ENCODE measurements around the gene SEMA3A.

SEMA3A gene

DNA sequence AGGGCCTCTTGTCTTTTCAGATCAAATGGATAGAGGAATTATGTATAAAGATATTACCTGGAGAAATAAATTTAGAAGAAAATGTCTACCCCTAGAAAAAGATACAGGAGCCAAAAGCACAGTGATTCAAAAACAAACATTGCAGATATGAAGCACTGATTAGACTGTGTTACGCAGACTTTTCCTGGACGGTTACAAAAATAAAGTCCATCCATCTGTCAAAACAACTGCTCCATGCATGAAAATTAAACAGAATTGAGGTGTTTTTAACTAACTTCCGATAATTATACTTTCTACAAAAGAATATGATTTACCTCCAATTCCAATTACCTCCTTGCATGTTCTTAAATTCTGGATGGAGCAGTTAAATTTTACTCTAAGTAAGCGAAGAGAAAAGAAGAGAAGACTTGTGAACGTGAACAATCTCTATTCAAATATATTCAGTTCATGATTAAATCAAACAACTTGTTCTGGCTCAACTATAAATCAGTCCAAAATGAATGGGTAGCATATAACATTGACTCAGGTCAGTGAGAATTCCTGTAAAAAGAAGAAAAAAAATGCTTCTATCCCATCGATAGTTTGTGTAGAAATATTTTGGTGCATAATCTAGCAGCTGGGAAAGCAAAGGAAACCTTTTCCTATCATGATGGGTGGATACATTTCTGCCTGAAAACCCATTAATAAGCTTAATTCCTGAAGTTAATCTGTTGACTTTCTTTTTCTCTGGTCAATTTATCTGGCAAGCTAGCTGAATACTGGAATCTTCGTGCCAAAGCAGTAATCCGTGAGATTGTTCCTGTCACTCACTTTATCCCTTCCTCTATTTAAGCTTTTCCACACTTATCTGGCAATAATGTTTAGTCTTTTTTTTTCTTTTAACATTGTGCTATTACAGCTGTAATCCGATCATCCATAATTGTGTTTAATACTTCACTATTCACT is 80.4 kb downstream of the SEMA3A start:
- H3K9me3 ChIP-seq, result no peaks in the 10 kb centered on the region
- no peaks in the 10 kb centered on the region for H3K36me3 ChIP-seq
- H3K27ac ChIP-seq, result no peak overlapping the region
- no peaks in the 10 kb centered on the region for H3K4me1 ChIP-seq
- intact Hi-C loops (cut with DNase I; ENCODE audit: low total_unique reads), result no loop called here
- TF ChIP-seq, protein P1, sequence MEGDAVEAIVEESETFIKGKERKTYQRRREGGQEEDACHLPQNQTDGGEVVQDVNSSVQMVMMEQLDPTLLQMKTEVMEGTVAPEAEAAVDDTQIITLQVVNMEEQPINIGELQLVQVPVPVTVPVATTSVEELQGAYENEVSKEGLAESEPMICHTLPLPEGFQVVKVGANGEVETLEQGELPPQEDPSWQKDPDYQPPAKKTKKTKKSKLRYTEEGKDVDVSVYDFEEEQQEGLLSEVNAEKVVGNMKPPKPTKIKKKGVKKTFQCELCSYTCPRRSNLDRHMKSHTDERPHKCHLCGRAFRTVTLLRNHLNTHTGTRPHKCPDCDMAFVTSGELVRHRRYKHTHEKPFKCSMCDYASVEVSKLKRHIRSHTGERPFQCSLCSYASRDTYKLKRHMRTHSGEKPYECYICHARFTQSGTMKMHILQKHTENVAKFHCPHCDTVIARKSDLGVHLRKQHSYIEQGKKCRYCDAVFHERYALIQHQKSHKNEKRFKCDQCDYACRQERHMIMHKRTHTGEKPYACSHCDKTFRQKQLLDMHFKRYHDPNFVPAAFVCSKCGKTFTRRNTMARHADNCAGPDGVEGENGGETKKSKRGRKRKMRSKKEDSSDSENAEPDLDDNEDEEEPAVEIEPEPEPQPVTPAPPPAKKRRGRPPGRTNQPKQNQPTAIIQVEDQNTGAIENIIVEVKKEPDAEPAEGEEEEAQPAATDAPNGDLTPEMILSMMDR (IDR thresholded peaks at IDR 0.05), result no peak
- DNase-seq, result no peak
- no peaks in the 10 kb centered on the region for H3K27me3 ChIP-seq
- no peak overlapping the region for H3K4me3 ChIP-seq

DNA sequence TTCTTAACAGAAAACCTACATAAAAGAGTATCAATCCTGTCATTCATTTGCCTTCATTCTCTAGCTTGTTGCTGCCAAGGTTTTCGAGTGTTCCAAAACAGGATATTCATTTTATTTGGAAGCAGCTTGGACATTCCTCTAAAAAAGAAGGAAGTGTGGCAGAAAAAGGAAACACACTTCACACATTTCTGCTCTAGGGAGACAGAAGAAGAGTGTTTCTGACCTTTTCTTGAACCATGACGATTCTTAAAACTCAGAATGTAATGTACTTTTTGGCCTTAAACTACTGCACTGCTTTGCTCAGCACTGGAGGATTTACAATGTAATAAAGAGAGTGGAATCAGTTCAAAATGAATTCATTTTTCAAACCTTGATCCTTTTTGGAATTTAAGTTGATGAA is 81.3 kb downstream of the SEMA3A start:
- intact Hi-C loops (cut with DNase I; ENCODE audit: low total_unique reads), result no loop called here
- Histone ChIP-seq H3K4me3 (no peak overlapping the region), H3K4me1 (no peaks in the 10 kb centered on the region), H3K36me3 (no peaks in the 10 kb centered on the region), H3K9me3 (no peaks in the 10 kb centered on the region), H3K27me3 (no peaks in the 10 kb centered on the region), H3K27ac (no peak overlapping the region)
- DNase-seq, result no peak
- TF ChIP-seq, protein P1 (IDR thresholded peaks at IDR 0.05), result no peak

DNA sequence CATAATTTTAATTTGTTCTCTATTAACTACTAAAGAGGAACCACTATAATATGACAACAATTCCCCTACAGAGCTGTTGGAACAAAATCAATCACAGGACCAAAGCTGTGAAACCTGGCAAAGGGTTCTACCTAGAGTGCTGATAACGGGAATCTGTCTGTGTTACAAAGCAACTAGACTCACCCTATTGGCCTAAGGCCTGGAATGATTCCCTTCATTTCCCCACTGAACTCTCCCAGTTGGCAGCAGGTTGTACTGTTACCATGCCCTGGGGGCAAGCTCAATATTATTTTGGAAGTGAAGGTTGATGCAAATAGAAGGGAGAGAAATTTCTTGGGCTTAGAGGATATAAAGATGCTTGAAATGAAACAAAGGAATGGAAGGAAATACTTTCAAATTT is 81.8 kb downstream of the SEMA3A start:
- H3K9me3 ChIP-seq, result no peaks in the 10 kb centered on the region
- H3K27me3 ChIP-seq, result no peaks in the 10 kb centered on the region
- no peaks in the 10 kb centered on the region for H3K36me3 ChIP-seq
- no peaks in the 10 kb centered on the region for H3K4me1 ChIP-seq
- no peak for DNase-seq
- H3K4me3 ChIP-seq, result no peak overlapping the region
- no peak overlapping the region for H3K27ac ChIP-seq
- TF ChIP-seq, protein P1 (IDR thresholded peaks at IDR 0.05), result no peak
- intact Hi-C loops (cut with DNase I; ENCODE audit: low total_unique reads), result no loop called here

DNA sequence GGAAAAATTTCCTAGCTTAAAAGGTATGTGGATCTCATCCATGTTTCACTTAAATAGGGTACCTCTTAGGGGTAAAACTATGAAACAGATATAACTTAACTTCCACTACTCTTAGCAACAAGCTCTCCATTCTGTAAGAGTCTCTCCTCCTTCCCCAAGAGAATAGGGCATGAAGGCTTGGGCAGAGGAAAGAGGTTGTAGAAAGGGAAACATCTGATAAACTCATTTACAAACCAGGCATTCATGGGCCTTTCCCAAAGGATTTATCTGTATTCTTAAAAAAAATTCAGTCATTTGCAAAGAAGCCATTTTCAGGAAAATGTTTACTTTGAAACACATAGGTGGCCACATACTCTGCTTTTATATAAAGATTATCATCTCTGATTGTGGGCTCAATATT is 82.7 kb downstream of the SEMA3A start:
- H3K4me3 ChIP-seq, result no peak overlapping the region
- no peaks in the 10 kb centered on the region for H3K9me3 ChIP-seq
- H3K36me3 ChIP-seq, result no peaks in the 10 kb centered on the region
- no peak overlapping the region for H3K27ac ChIP-seq
- DNase-seq, result no peak
- intact Hi-C loops (cut with DNase I; ENCODE audit: low total_unique reads), result no loop called here
- H3K4me1 ChIP-seq, result no peaks in the 10 kb centered on the region
- TF ChIP-seq, protein P1 (IDR thresholded peaks at IDR 0.05), result no peak
- H3K27me3 ChIP-seq, result no peaks in the 10 kb centered on the region

DNA sequence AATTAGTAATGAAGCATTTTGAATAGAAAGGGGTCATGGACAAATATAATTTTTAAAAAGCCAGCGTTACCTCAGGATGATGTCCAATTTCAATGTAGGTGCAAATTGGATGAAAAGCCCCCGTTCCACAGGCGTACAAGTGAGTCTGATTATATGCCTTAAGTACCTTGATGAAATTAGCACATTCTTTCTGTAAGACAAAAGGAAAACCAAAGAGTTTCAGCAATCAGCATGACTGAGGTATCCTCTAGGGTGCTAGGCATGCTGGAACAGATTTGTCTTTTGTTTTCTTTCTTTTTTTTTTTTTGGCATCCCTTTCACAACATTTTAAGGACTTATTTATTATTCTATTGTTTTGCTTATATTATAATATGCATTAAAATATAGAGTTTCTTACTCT is 84.2 kb downstream of the SEMA3A start:
- Histone ChIP-seq H3K4me3 (no peak overlapping the region), H3K4me1 (no peaks in the 10 kb centered on the region), H3K9me3 (no peaks in the 10 kb centered on the region), H3K27ac (no peak overlapping the region), H3K36me3 (no peaks in the 10 kb centered on the region), H3K27me3 (no peaks in the 10 kb centered on the region)
- intact Hi-C loops (cut with DNase I; ENCODE audit: low total_unique reads), result no loop called here
- DNase-seq, result no peak
- TF ChIP-seq, protein P1 (IDR thresholded peaks at IDR 0.05), result no peak
